Lower leg skin (tissue), 3 donors: ENCODE measurements around the gene AGBL5.

Source experiments
- CTCF ChIP-seq, 3 donors: fragments of 450-650 bp; IDR thresholded peaks; one replicate each; pipeline ENCODE4 v1.5.1; 2016; ENCODE audit warnings: antibody characterized with exemption in 3 of 3, mild to moderate bottlenecking in 3 of 3, moderate library complexity in 2 of 3
- POLR2A ChIP-seq, 2 donors: fragments of 450-650 bp; IDR thresholded peaks; one replicate each; pipeline ENCODE4 v1.6.1; 2016 to 2017; ENCODE audit warnings: antibody characterized with exemption in 2 of 2, mild to moderate bottlenecking in 1 of 2, moderate library complexity in 1 of 2

- no peak for TF ChIP-seq CTCF (IDR thresholded peaks at IDR 0.05)
- TF ChIP-seq POLR2A (IDR thresholded peaks at IDR 0.05): no peak
Measured at GRCh38 chr2:27010139-27010538, 41.3 kb upstream of the AGBL5 start.
